Epithelial cell of proximal tubule (primary cell): ENCODE measurements around the gene EVA1A. TPM values are rescaled to one million over a fixed set of nuclear protein-coding genes. Genes with fewer than 3 reads are reported as not detected.
"Not testable (repeated sequence)": the region's sequence is repeated elsewhere in the genome, so short reads cannot be mapped to it uniquely, and the experiment has no call there.

ENCODE experiments used
- DNase-seq: peaks from one replicate; pipeline ENCODE4 v3.0.0-alpha.2; 2011; ENCODE audit warnings: low read depth
- H3K4me3 ChIP-seq: 2 replicates; pipeline ENCODE4 v1.5.1; 2011; ENCODE audit warnings: low read depth, mild to moderate bottlenecking, low read length
- total RNA-seq: library from RNA; depleted of rRNA; stranded (reverse); fragments of >200 nt; gene quantifications from 2 replicates; pipeline ENCODE4 v1.2.3, GENCODE V29; 2015
- TF ChIP-seq, protein P1 (sequence below): conservative IDR thresholded peaks from 2 replicates; pipeline ENCODE4 v1.5.1; 2012; ENCODE audit warnings: low read depth, mild to moderate bottlenecking, low read length

The EVA1A gene
- total RNA-seq, 1 donor from 2014 or later, result 67.0 TPM

DNA sequence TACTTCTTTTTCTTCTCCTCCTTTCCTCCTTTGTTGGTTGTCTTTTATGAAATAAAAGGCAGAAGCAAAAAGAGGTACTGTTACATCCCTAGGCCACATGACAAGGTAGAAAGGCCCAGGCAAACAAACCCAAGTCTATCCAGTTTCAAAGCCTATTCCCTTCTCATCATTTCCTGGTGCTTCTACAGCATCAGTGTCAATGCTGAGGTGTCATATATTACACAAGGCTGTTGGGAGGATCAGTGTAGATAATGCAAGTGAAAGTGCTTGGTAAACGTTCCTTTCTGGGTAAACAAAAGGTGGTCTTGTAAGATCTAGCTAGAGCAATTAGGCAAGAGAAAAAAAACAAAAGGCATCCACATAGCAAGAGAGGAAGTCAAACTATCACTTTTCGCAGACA, 64.9 kb downstream of the EVA1A start:
- TF ChIP-seq, protein P1, sequence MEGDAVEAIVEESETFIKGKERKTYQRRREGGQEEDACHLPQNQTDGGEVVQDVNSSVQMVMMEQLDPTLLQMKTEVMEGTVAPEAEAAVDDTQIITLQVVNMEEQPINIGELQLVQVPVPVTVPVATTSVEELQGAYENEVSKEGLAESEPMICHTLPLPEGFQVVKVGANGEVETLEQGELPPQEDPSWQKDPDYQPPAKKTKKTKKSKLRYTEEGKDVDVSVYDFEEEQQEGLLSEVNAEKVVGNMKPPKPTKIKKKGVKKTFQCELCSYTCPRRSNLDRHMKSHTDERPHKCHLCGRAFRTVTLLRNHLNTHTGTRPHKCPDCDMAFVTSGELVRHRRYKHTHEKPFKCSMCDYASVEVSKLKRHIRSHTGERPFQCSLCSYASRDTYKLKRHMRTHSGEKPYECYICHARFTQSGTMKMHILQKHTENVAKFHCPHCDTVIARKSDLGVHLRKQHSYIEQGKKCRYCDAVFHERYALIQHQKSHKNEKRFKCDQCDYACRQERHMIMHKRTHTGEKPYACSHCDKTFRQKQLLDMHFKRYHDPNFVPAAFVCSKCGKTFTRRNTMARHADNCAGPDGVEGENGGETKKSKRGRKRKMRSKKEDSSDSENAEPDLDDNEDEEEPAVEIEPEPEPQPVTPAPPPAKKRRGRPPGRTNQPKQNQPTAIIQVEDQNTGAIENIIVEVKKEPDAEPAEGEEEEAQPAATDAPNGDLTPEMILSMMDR, result no peak
- H3K4me3 ChIP-seq, result no peak overlapping the region
- DNase-seq, result no peak

DNA sequence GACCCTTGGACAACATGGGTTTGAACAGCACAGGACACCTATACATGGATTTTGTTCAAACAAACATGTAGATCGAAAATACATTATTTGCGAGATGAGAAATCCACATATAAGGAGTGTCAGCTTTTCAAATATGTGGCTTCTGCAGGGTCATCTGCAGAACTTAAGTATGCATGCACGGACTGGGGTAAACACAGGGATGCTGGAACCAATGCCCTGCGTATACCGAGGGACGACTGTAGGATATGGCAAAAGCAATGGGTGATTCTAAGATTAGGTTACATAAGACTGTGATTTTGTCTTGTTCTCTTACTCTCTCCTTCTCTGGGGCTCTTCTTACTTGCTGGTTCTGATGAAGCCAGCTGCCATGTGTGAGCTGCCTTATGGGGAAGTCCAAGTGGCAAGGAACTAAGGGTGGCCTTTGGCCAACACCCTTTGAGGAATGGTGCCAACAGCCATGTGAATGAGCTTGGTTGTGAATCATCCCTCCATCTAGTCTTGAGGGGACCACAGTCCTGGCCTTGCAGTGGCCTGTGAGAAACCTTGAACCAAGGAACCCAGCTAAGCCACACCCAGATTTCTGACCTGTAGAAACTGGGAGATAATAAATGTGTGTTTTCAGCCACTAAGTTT, 66.5 kb downstream of the EVA1A start:
- no peak overlapping the region for H3K4me3 ChIP-seq
- TF ChIP-seq, protein P1, result no peak
- no peak for DNase-seq

DNA sequence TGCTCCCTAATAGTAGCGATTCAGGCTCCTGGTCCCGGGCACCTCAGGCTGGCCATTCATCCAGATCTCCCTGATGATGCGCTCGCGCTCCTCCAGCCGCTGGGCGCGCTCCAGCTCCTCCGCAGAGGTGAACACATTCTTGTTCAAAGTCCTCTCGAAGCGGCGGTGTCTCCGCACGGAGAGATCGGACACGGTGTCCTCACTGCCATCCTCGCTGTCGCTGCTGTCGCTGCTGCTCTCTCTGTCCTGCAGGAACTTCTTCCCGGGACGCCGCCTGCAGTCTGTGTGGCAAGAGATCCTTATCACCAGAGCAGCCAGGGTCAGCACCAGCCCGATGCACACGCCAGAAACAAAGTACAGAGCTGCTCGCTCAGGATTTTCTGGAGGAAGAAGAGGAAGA, 67.5 kb downstream of the EVA1A start:
- DNase-seq, result no peak
- no peak overlapping the region for H3K4me3 ChIP-seq
- TF ChIP-seq, protein P1, result no peak

DNA sequence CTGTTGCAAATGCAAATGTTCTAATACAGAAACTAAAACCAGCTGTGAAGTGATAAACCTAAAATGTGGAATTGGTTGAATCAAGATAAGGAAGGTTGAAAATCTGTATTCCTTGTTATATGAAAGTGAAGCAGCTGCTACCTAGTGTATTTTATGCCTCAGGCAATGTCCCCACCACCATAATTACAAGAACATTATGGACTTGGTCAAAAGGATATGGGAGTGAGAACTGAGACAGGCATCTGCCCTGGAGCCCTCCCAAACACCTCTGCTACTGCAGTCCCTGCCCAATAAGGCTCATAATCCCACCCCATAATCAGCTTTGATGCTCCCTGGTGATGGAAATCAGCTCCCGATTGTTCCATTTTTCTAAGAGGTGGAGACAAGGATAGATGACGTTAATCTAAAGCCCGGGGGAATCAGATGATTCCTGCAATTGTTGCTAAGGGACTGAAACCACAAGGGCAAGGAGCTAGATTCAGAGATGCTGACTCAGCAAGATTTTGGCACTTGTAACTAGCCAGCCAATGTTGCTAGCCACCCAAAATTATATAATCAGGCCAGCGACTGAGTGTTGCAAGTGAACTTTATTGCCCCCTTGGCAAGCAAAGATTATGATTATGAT, 69.5 kb downstream of the EVA1A start:
- no peak for DNase-seq
- TF ChIP-seq, protein P1, result no peak
- H3K4me3 ChIP-seq, result no peak overlapping the region

DNA sequence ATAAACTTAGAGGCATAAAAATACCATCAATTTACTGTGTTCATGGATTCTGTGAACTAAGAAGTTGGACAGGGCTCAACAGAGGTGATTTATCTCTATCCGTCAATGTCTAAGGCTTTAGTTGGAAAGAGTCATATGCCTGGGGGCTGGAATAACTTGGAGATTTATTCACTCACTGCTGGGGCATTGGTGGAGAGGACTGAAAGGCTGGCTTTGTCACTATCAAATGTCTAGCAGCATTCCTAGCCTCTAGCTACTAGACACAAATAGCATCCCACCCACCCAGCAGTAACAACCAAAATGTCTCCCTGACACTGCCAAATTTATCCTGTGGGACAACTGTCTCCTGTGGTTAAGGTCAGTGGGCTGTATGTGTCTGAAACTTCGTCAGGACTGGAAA, 71.0 kb downstream of the EVA1A start:
- no peak overlapping the region for H3K4me3 ChIP-seq
- DNase-seq, result no peak
- TF ChIP-seq, protein P1, result no peak

DNA sequence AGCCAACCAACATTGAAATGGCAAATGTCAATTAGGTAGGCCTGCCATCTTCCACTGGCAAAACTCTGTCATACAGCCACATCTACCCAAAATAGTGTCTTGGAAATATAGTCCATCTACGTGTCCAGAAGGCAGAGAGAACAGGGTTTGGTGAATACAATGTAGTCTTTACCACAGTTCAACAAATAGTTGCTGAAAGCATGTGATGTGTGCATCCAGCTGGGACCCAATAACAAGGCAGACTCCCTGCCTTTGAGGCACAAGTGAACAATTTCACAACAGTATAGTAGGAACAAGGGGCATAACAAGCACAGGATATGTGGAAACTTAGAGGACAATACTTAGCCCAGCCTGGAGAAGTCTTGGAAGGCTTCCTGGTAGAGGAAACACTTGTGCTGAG, 72.6 kb downstream of the EVA1A start:
- no peak overlapping the region for H3K4me3 ChIP-seq
- DNase-seq, result no peak
- TF ChIP-seq, protein P1, result no peak

DNA sequence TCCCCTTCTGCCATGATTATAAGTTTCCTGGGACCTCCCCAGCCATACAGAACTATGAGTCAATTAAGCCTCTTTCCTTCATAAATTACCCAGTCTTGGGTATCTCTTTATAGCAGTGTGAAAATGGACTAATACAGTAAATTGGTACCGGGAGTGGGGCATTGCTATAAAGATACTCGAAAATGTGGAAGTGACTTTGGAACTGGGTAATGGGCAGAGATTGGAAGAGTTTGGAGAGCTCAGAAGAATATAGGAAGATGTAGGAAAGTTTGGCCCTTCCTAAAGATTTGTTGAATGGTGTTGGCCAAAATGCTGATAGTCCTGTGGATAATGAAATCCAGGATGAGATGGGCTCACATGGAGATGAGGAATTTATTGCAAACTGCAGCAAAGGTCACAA, 74.0 kb downstream of the EVA1A start:
- not testable (repeated sequence) for DNase-seq, H3K4me3 ChIP-seq
